HuH-7.5 (cell line): ENCODE measurements around the gene RIIAD1.
"Not testable (repeated sequence)": the region's sequence is repeated elsewhere in the genome, so short reads cannot be mapped to it uniquely, and the experiment has no call there.

ENCODE experiments used
- DNase-seq: peaks from one replicate; pipeline ENCODE4 v3.0.0; 2011; ENCODE audit warnings: low spot score

Gene RIIAD1

DNA sequence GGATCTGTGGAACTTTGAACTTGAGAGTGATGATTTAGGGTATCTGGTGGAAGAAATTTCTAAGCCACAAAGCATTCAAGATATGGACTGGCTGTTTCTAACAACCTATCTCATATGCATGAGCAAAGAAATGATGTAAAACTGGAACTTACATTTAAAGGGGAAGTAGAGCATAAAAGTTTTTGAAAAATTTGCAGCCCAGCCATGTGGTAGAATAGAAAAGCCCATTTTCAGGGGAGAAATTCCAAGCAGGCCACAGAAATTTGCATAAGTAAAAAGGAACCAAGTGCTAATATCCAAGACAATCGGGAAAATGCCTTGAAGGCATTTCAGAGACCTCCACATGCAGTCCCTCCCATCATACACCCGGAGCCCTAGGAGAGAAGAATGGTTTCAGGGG is 15.7 kb downstream of the RIIAD1 start:
- DNase-seq = no peak

DNA sequence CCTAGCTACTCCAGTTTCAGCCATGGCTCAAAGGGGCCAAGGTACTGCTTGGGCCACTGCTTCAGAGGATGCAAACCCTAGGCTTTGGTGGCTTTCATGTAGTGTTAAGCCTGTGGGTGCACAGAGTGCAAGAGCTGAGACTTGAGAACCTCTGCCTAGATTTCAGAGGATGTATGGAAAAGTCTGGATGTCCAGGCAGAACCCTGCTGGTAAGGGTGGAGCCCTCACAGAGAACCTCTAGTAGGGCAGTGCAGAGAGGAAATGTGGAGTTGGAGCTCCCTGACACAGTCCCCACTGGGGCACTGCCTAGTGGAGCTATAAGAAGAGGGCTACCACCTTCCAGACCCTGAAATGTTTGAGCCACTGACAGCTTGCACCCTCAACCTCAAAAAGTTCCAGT is 16.2 kb downstream of the RIIAD1 start:
- no peak for DNase-seq

DNA sequence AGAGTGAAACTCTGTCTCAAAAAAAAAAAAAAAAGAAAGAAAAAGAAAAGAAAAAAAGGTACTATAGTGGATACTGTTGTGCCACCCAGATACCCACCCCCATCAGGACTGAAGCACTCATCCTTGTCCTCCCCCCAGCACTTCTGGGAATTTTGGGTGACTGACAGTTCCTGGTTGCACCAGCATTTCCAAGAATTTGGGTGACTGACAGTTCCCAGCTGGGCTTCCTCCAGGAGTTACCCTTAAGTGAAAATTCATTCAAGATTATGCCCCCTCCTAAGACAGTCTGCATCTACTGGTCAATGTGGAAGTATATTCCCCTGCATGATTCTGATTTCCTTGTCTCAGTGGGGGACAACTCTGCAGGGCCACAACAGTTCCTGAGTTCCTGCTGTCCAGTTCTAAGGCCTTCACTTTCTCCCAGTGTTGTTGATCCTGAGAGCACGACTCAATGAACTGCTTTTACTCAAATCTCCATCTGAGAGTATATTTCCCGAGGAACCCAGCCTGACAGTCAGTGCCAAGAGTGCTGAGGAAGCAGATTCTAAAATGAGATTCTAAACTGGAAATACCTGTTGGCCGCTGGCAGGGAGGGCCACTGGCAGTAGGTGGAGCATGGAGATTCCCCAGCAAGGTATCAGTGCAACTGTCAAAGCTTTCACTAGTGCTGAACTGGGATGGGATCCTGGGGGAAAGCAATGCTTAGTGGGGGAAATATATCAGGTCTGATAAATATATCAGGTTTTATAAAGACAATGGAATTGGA is 18.5 kb downstream of the RIIAD1 start:
- DNase-seq = no peak

DNA sequence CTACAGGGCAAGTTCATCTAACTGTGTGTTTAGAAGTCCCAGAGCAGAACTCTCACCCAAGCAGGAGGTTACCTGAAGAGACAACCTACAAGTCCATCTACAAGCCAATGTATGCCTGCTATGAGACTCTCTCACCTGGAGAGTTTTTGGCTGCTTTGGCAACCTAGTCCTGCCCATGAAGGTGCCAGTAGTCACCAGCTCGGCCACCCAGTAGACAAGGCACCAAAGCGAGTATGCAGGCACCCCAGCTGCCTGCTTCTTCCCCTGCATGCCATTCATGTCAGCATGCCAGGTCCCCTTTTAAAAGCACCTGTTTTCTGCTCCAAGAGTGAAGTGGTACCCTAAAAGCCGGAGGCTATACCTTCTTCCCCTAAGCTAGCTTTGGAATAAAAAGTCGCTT is 20.2 kb downstream of the RIIAD1 start:
- DNase-seq = no peak

DNA sequence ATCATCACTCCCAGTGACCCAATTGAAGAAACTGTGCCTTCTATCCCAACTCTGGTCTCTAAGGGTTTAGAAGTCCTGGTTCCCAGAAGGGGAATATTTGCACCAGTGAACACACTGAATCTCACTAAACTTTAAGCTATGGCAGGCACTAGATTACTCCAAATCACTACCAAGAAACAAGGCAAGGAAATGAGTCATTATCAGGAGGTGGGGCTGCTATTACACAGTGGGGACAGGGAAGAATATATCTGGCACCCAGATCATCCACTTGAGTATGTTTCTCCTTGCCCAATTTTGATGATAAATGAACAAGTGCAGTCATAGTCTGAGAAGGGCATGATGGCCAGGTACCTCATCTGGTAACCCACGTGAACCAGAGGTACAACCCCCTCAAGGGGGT is 35.0 kb downstream of the RIIAD1 start:
- no peak for DNase-seq

DNA sequence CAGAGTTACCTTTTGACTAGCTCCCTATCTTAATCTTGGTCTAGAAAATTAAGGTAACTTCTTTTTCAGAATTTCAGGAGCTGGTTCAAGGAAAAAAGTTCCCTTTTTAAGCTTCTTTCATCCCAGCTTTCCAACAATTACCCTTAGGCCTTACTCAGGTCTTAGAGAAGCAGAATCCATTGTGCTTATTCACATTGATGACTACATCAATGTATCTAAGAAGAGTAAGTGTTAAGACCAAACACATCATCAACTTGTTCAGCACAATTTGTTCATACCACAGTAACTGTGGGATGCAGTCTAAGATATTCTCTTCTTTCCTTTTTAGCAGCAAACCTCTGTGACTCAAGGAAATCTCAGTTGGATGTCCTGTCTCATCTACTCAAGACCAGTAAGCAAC is 37.9 kb downstream of the RIIAD1 start:
- DNase-seq = no peak

DNA sequence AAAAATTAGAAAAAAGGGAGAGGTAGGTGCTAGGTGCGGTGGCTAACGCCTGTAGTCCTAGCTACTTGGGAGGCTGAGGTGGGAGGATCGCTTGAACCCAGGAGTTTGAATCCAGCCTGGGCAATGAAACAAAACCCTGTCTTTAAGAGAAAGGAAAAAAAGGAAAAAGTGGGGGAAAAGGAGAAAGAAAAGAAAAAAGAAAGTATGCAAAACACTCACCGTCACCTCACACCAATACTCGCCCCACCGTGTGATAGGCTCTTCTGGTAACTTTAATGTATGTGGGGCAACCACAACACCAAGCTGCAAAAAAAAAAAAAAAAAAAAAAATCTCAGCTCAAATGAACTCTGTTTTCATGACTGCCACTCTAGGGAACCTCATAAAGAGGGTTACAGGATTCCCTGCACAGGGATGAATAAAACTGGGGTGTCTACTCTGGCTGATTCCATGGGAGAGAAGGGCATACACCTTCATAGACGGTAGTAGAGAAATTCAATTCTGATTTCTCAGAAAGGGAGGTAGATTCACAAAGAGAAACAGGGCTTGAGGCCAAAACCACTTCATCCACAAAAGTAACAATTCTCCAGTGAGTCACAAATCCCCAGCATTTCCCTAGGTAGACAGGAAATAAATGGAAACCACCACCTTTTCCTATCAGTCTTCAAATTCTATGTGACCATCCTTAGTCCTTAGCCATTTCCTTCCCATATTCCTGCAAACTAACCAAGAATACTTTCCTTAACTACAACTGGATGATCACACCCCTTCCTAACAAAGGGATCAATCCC is 39.5 kb downstream of the RIIAD1 start:
- DNase-seq = no peak

DNA sequence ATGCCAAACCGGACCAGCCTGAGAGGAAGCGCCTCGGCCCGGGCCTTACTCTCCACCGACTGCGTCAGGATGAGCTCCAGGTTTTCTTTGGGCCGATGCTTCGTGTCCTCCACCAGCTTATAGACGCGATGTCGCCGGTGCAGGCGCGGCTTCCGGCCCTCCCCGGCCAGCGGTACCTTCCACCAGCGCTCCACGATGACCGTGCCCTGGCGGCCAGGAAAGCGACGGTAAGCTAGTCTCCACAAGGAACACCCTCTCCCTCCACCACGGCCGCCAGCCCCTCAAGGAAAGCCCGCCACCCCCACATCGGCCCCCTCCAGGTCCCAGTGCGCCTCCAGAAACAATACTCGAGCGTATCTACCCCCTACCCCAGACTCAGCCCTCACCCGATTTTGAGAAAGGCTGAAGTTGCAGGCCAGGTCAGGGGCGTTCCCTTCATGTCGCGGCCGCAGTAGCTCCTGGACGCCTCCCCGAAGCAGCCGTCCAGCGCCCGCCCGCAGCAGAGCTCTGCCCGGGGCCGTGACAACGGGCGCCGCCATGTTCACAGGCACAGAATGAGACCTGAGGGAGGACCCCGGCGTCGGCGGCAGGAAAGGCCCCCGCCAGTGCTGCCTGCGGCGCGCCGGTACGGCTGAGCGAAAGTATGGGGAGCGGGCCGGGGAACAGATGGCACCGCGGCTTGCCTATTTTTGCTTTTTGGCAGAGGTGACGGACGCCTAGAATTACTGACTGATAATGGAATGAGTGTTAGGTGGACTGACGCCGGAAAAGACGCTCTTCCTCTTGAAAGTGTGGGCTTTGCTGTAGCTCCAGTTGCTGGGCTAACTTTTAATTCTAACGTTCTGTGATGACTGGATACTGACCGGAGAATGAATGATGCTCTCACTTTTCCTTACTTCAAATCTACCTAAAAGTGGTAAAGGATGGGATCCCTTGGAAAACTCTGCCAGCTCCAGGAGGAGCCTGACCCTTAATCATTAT is 41.9 kb downstream of the RIIAD1 start, which contains the start of gene MRPL9:
Gene MRPL9 (minus strand): TSS at position 556 of the 981 bp plus-strand sequence. CDS start 17 bp downstream, at position 539.
- peak; percentile 89 for DNase-seq

DNA sequence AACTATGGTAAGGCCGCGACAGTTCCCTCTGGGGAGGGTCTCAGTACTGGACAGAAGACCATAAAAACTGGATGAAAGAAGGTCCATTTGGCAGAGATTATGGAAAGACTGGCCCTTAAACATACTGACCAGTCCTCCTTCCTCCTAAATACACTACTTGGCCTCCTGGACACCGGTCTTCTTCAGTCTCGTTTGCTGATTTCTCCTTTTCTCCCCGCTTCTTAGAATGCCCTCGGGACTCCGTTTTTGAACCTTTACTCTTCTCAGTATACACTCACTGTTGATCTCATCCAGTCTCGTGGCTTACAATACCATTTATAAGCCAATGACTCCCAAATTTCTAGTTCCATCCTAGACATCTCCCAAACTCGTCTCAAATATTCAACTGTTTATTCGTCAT is 42.7 kb downstream of the RIIAD1 start:
- DNase-seq = no peak

DNA sequence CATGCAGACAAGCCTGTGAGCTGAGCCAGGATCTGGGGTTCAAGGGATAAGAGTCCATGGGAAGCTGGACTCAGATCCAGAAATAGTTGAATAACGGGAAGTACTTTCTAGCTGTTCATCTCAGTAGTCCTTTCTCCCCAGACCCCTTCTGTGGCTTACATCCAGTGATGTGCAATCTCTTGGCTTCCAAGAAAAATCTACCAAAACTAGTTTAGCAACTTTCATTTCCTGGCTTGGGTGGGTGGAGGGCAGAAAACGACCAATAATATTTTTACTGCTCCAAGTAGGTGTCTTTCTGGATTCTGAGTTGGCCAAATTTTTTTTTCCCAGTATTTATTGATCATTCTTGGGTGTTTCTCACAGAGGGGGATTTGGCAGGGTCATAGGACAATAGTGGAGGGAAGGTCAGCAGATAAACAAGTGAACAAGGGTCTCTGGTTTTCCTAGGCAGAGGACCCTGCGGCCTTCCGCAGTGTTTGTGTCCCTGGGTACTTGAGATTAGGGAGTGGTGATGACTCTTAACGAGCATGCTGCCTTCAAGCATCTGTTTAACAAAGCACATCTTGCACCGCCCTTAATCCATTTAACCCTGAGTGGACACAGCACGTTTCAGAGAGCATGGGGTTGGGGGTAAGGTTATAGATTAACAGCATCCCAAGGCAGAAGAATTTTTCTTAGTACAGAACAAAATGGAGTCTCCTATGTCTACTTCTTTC is 47.2 kb downstream of the RIIAD1 start:
- DNase-seq = not testable (repeated sequence)

DNA sequence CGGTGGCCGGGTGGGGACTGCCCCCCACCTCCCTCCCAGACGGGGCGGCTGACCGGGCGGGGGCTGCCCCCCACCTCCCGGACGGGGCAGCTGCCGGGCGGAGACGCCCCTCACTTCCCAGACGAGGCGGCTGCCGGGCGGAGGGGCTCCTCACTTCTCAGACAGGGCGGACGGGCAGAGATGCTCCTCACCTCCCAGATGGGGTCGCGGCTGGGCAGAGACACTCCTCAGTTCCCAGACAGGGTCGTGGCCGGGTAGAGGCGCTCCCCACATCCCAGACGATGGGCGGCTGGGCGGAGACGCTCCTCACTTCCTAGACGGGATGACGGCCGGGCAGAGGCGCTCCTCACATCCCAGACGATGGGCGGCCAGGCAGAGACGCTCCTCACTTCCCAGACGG is 47.9 kb downstream of the RIIAD1 start:
- DNase-seq = not testable (repeated sequence)

DNA sequence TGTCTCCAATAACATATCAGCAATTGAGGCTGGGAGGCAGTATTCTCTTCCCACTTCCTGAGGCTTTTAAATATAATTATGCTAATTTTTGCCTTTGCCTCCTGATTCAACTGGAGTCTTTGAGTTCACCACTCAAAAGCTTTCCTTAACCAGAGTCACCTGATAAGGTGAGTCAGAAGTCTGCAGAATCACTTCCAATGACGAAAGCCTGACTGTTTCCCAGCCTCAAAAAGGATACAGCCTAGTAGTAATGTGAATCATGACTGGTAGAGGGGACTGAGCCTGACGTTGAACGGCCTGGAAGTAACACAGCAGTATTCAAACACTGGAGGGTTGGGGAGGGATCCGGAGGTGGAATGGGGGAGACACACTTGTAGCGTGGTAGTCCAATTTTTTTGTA is 52.4 kb downstream of the RIIAD1 start:
- DNase-seq = no peak

DNA sequence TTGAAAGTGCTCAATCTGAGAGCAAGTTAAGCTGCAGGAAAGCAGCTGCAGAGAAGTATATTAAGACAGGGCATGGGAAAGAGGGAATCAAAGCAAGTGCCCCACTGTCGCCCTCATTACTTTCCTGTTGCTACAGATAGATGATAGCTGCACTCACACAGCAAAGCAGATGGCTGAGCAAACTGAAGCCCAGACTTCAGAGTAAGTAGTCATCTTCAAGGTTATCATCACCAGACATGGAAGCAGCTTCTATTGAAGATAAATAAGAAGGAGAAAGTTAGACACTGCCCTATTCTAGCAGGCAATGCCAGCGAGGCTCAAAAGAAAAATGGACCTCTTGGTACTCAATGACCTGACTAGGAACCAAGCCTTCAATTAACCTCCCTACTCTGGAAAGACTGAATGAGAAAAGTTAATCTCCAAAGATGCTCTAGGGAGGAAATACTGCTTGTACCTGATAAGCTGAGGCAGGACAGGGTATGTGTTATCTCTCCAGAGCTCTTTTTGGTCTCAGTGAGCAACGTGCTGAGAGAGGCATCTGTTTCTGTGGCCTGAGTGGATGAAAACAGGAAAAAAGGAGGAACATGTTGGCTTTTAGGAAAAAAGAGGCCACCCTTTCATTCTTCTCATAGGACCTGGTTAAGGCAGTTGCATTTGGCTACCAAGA is 53.1 kb downstream of the RIIAD1 start:
- DNase-seq = no peak

DNA sequence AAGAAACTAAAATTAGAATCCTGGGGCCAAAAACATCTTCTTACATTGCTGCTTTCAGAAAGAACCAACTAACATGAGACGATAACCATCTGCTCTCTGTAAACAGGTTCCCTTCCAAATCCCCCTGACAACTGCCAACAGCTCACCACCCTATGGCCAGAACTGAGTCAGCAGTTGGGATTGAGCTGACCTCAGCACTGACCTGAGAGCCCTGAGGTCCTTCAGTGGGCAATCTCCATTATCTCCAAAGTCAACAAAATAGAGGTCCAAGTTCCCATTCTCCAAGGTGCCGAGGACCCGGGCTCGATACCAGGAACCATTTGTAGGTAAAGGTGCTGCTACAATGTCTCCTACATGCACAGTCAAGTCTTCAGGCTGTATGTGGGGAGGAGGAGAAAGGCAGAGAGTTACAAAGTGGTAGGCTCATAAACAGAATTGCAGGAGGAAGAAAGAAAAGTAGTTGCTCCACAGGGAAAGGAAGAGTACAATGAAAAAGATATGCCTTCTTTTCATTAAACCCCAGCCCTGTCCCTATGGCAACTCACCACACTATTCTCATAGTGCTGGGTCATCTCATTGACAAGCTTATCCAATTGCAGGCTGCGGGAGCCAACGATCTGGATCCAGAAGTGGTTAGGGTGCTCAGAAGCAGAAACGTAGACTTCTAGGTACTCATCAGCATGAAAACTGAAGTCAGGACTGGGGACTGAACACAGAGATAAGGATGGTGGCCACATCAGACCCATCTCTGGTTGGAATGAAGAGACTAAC is 54.8 kb downstream of the RIIAD1 start:
- DNase-seq = no peak

DNA sequence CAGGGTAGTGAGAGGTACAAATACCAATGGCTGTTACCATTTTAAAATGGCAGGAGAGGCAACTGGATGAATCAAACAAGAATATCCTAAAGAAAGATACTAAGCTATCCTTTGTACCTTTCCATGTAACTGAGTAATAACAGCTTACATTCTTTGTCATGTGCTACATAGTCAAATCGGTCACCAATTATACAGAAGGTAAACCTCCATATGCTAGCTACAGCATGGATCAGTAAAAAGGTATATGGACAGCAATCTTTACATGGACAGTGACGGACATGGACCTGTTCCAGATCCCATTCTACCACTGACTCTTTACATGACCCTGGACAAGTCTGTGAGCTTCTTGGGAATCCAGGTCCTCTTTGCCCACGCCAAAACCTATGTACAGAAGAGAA is 55.3 kb downstream of the RIIAD1 start:
- DNase-seq = no peak

DNA sequence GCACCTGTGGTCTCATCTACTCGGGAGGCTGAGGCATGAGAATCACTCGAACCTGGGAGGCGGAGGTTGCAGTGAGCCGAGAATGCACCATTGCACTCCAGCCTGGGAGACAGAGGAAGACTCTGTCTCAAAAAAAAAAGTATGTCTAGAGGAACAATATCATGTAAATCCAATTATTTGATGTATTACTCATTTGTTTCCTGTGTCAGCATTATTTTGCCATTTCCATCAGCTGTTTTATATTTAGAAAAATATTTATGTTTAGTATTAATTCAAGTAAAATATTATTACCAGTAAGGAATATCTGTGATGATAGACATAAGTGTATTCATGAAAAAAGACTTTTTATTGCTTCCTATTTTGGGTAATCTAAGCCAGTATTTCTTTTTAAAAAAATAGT is 56.0 kb downstream of the RIIAD1 start:
- no peak for DNase-seq
